Stimulated activated naive CD8-positive, alpha-beta T cell treated with anti-CD3 and anti-CD28 coated beads, Interleukin-15, Interleukin-2, amounts not matched to agents 100 ng/mL and 50 ng/mL, for 24 hours (primary cell): ENCODE measurements around the gene TOM1.

ENCODE experiments used
- H3K27ac Mint-ChIP-seq: one replicate; pipeline ENCODE4 v1.8.0; 2021; ENCODE audit warnings: mild to moderate bottlenecking, mixed read lengths
- H3K27me3 Mint-ChIP-seq: one replicate; pipeline ENCODE4 v1.8.0; 2021; ENCODE audit warnings: mixed read lengths
- H3K36me3 Mint-ChIP-seq: one replicate; pipeline ENCODE4 v1.8.0; 2021; ENCODE audit warnings: low read depth, mixed read lengths
- H3K4me1 Mint-ChIP-seq: one replicate; pipeline ENCODE4 v1.8.0; 2021; ENCODE audit warnings: low read depth, mixed read lengths
- H3K4me3 Mint-ChIP-seq: one replicate; pipeline ENCODE4 v1.8.0; 2021; ENCODE audit warnings: mild to moderate bottlenecking, mixed read lengths
- H3K9me3 Mint-ChIP-seq: one replicate; pipeline ENCODE4 v1.8.0; 2021; ENCODE audit warnings: mixed read lengths

TOM1 gene

DNA sequence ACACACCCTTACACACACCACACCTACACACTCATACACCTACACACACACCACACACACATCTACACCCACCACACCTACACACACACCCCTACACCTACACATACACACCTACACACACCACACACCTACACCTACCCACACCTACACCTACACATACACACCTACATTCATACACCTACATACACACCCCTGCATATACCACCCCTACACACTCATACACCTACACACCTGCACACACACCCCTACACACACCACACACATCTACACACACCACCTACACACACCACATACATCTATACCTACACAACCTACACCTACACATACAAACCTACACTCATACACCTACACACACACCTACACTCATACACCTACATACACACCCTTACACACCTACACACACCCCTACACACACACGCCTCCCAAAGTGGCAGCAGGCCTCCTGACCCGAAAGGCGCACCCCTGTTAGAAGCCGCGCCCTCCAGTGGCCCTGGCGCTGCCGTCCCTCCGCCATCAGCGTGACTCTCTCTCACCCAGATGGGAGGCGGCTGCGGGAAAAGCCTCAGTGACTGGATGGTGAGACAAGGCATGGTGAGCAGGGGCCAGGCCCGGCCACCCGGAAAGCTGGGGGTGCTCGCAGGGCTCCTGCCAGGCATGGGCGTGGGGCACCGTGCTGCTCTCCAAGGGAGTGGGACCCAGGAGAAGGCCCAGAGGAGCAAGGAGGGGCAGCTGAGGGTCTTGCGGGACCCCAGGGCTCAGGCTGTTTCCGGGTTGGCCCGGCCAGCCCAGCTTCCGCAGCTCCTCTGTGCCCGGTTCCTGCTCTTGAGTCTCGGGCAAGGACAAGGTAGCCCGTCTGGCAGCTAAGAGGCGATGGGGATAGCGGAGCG, 44.2 kb downstream of the TOM1 start:
- peaks cover 7% of the 10 kb centered on the region for H3K36me3 Mint-ChIP-seq
- no peaks in the 10 kb centered on the region for H3K27me3 Mint-ChIP-seq
- no peak overlapping the region for H3K4me3 Mint-ChIP-seq
- no peaks in the 10 kb centered on the region for H3K9me3 Mint-ChIP-seq
- H3K4me1 Mint-ChIP-seq = no peaks in the 10 kb centered on the region
- H3K27ac Mint-ChIP-seq = no peak overlapping the region

DNA sequence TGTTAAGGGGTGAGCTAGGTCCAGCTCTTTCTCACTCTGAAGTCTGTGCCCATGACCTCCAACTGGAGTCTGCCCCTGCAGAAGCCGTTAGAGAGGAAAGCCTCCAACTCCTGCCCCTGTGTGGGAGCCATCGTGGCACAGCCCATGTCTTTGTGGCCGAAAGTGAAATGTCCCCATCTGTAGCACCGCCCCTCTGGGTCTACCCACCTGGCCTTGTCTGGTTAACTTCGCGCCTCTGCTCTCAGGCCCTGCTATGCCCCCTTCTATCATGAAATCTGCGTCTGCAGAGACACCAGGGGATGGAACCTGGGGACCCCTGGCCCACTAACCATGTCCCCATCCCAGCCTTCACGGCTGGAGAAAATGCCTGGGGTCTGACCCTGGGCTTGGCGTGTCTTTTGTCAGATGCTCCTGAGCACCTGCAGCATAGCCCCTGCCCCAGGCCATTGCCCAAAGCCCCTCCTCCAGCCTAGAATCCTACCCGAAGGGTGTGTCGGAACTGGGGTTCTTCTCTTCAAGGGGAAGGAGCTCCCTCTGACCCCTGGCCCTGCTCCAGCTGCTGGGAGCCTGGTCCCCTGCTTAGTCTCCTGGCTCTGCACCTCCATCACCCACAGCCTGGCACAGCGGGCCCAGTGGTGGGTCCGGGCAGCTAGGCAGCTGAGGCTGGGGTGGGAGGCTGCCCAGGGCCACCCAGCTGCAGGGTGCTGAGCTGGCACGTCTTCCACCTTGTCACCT, 45.4 kb downstream of the TOM1 start:
- H3K27ac Mint-ChIP-seq = no peak overlapping the region
- peaks cover under 1% of the 10 kb centered on the region for H3K4me1 Mint-ChIP-seq
- H3K36me3 Mint-ChIP-seq = peaks cover 2% of the 10 kb centered on the region
- no peaks in the 10 kb centered on the region for H3K27me3 Mint-ChIP-seq
- no peaks in the 10 kb centered on the region for H3K9me3 Mint-ChIP-seq
- no peak overlapping the region for H3K4me3 Mint-ChIP-seq

DNA sequence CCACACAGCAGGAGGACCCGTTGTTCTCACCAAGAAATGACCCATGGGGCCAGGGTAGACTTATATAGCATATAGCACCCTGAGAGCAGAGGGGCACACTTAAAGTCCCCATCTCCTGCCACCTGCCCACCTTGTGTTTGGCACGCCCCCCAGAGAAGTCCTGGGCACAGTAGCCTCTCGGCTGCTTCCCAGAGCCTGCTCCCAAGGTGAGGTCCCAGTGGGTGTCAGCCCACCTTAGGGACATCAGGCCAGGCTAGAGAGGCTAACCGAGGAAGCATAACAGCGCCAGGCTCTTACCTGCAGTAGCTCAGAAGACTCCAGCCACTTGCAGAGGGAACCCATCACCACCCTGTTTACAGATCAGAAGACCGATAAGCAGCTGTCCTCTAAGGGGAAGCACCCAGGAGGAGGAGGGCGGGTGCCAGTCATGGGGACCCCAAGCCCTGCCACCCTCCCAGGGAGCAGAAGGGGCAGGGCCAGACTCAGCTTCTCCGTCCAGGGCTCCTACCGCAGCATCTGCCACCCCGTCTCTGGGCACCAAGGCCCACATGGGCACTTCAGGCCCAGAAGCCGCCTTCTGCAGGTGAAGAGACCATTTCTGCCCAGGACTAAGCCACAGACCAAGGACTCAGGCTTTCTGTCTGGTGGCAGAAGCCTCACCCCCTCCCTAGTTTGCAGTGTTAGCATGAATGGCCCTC, 46.3 kb downstream of the TOM1 start:
- Mint-ChIP-seq H3K27ac (no peak overlapping the region), H3K4me3 (no peak overlapping the region), H3K36me3 (no peaks in the 10 kb centered on the region), H3K4me1 (peaks cover 8% of the 10 kb centered on the region), H3K9me3 (no peaks in the 10 kb centered on the region), H3K27me3 (no peaks in the 10 kb centered on the region)

DNA sequence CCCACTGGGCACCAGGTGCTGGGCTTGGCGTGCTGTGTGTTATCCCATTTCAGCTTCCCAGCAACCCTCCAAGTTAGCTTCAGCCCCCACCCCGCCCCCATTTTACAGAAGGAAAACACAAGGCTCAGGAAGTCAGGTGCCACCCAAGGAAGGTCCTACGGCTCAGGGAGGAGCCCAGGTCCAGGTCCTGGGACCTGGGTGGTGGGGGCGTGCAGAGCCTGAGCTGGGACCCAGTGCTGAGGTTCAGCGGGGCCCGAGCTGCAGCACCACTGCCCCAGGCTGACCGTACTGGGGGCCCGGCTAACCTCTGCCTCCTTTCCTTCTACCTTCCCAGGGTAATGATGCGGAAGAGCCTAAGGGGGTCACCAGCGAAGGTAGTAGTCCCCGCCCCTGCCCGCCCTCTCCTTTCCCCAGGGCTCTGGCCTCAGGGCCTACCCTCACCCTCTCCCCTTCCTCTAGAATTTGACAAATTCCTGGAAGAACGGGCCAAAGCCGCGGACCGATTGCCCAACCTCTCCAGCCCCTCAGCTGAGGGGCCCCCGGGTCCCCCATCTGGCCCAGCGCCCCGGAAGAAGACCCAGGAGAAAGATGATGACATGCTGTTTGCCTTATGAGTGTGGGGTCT, 47.0 kb downstream of the TOM1 start:
- Mint-ChIP-seq H3K4me3 (no peak overlapping the region), H3K36me3 (no peaks in the 10 kb centered on the region), H3K4me1 (peaks cover 15% of the 10 kb centered on the region), H3K27ac (no peak overlapping the region), H3K27me3 (peaks cover 7% of the 10 kb centered on the region), H3K9me3 (no peaks in the 10 kb centered on the region)

DNA sequence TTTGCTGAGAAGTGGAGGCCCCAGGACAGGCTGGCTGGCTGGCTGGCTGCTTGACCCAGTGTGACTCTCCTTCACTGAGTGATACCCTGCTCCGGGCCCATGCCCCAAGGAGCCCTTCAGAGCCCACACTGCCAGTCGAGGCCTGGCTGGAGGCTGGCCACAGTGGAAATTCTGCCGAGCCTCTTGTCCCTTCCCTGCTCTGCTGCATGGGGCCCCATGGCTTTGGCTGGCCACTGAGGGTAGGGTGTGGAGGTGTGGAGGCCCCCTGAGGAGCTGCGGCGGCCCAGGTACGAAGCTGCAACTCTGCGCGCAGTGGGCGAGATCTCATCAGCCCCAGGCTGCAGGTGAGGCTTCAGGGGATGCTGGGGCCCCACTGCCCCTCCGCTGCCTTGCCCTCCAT, 47.8 kb downstream of the TOM1 start:
- Mint-ChIP-seq H3K36me3 (no peaks in the 10 kb centered on the region), H3K27ac (no peak overlapping the region), H3K9me3 (no peaks in the 10 kb centered on the region), H3K4me3 (no peak overlapping the region), H3K27me3 (peaks cover 7% of the 10 kb centered on the region), H3K4me1 (peaks cover 23% of the 10 kb centered on the region)

DNA sequence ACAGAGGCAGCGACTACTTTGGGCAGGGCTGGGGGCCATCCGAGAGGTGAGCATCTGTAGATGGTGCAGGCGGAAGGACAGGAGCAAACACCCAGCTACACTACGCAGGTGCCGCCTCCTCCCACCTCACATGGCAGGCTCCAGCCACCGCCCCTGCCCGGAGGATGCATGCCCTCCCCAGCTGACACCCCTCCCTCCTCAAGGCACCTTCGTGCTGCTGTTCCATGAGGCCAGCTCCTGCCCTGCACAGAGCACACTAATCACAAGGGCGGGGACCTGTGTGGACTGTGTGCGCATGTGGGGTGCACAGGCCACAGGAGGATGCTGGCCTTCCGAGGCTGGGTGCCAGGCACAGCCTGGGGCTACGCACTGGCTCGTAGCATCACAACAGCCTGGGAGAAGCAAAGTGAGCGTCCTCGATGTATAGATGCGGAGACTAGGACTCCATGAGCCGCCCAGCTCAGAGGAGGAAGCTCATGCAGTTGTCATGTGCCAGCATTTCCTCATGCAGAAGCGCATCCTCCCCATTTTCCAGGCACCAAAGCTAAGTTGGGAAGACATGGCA, 48.4 kb downstream of the TOM1 start:
- Mint-ChIP-seq H3K9me3 (no peaks in the 10 kb centered on the region), H3K36me3 (no peaks in the 10 kb centered on the region), H3K27me3 (peaks cover 7% of the 10 kb centered on the region), H3K4me1 (peaks cover 29% of the 10 kb centered on the region), H3K27ac (no peak overlapping the region), H3K4me3 (no peak overlapping the region)

DNA sequence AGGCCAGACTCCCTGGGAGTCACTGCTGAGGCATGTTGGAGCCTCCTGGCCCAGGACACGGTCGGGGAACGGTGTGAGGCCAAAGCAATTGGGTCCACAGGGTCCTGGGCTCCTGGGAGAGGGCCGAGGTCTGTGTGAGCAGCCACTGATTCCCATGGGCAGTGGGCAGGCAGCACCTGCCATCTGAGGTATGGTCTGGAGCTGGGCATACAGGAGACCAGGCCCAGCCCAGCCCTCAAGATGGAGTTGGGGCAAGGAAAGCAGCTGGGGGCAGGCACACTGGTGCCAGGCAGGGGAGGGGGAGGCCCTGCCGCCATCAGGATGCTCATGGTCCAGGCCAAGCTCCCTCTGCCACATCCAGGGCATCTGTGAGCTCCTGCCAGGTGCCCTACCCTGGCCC, 49.0 kb downstream of the TOM1 start:
- Mint-ChIP-seq H3K27me3 (peaks cover 7% of the 10 kb centered on the region), H3K4me1 (peaks cover 33% of the 10 kb centered on the region), H3K36me3 (no peaks in the 10 kb centered on the region), H3K9me3 (no peaks in the 10 kb centered on the region), H3K27ac (no peak overlapping the region), H3K4me3 (no peak overlapping the region)

DNA sequence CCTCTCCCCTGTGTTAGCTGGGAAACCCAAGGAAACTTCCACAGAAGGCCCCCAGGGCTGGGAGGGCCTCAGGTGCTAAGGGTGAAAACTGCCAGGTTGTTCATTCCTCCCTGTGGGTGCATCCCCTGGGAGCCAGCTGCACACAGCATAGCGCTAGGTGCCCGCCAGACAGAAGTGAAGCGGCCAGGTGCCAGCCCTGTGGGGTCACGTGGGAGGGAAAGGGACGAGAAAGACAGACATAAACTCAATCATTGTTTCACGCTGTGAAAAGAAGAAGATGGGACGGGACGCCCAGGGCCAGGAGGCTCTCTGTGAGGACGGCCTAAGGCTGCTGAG, 49.6 kb downstream of the TOM1 start:
- Mint-ChIP-seq H3K4me3 (no peak overlapping the region), H3K36me3 (no peaks in the 10 kb centered on the region), H3K9me3 (no peaks in the 10 kb centered on the region), H3K27me3 (peaks cover 7% of the 10 kb centered on the region), H3K4me1 (peaks cover 33% of the 10 kb centered on the region), H3K27ac (no peak overlapping the region)

DNA sequence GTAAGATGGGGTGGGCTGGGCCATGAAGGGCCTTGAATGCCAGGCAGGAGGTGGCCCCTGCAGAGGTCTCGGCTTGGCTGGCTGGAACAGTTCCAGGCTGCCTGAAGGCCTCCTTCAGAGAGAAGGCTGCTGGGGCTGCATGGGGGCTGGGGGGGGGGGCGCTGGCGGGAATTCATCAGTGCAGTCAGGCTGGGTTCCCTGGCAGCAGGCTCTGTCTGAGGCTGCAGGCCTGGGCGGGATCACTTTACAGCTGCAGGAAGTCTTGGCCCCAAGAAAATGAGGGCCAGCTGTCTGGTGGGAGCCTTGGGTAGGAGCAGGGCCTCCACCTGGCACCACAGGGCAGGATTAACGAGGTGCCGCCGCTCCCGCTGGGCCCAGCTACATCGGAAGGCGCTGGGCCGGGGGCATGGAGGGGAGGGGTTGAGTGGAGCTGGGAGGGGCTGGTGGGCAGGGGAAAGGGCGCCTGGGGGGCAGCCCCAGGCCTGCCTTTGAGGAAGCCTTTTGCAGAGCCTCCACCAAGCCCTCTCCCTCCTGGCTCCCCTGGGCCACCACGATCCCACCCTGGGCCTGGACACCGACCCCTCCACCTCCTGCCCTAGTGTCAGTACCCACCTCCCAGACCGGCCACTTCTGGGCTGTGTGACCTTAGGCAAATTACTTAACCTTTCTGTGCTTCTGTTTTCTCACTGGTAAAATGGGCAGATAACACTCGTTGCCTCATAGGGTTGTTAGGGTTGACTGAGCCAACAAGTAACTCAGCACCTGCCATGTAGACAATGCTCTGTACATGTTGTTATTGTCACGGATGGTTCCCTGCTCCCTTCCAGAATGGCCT, 50.2 kb downstream of the TOM1 start:
- Mint-ChIP-seq H3K4me3 (no peak overlapping the region), H3K4me1 (peaks cover 33% of the 10 kb centered on the region), H3K27ac (peak overlapping the region; percentile 58), H3K27me3 (peaks cover 7% of the 10 kb centered on the region), H3K36me3 (no peaks in the 10 kb centered on the region), H3K9me3 (no peaks in the 10 kb centered on the region)

DNA sequence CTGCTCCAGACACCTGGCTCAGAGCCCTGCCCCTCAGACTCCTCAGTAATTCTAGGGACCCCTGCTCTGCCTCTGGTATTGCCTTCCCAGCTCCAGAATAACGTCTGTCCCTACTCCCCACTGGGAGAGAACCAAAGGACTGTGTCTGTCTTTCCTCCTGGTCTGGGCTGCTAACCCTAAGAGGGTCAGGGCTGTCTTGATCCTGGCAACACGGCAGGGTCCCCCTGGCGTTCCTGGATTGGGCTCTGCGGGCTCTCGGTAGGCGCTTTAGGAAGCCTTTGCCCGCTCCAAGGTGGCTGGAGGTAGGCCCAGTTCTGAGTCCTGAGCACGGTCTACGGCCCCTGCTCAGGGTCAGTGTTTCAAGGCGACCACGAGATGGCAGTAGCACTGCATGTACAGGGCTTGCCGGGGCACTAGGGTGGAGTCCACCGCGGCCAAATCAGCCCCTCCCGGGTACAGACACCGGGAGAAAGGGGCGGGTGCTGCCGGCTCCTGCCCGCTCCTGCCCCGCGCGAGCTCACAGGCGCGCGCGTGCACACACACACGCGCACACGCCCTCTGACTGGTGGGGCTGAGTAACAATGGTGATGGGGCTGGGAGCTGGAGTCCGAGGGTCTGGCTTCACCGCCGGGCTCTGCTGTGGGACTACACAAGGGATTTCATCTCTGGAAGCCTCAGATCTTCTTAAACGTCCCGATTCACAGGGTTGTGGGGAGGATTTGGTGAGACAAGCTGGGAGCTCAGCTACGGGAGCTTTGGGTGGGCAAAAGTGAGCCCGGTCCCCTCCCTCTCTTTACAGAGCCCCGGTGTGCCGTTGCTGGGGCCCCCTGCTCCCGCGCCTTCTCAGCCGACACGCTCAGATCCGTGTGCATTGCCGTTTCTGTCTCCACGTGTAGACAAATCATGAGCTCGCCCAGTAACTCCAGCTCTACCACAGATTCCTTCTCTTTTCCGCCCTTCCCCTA, 51.1 kb downstream of the TOM1 start:
- no peaks in the 10 kb centered on the region for H3K36me3 Mint-ChIP-seq
- H3K4me1 Mint-ChIP-seq = peaks cover 33% of the 10 kb centered on the region
- H3K27ac Mint-ChIP-seq = peak overlapping the region; percentile 82
- H3K9me3 Mint-ChIP-seq = no peaks in the 10 kb centered on the region
- peaks cover 7% of the 10 kb centered on the region for H3K27me3 Mint-ChIP-seq
- peak overlapping the region; percentile 80 for H3K4me3 Mint-ChIP-seq

DNA sequence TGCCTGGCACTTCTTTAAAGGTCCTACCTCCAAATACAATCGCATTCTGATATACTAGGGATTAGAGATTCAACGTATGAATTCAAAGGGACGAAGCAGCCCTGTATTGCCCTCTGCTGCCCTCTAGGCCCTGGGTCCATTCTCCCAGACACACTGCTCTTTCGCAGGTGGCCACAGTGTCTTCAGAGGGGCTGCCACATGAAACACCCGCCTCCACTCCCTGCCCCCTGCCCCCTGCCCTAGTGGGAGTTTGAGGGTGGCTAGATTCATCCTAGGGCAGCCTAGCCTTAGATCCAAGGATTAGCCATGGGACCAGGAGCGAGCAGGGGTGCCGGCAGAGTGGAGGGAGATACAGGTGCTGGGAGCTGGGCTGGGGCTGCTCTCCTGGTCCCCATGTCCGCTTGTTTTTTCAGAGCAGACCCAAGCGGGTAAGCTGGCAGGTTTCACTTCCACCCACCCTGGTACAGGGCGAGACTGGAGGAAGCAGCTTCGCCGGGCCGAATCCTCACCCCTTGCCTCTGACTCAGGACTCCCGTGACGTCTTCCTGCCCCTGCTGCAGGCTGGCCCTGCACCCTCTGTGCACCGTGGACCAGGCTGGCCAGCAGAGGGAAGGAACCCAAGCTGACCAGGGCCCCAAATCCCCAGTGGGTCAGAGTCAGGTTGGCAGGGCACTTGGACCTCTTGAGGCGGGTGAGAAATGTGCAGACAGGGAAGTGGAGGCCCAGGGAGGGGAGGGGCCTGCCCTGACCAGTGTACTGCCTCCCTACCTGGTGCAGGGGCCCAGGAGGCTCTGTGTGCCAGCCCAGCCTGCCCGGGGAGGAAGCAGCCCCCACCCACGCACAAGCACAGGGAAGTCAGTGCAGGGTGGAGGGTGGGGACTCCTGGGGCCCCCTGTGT, 52.8 kb downstream of the TOM1 start:
- Mint-ChIP-seq H3K4me3 (peak overlapping the region; percentile 80), H3K4me1 (peaks cover 33% of the 10 kb centered on the region), H3K9me3 (no peaks in the 10 kb centered on the region), H3K36me3 (no peaks in the 10 kb centered on the region), H3K27ac (peak overlapping the region; percentile 93), H3K27me3 (peaks cover 7% of the 10 kb centered on the region)

DNA sequence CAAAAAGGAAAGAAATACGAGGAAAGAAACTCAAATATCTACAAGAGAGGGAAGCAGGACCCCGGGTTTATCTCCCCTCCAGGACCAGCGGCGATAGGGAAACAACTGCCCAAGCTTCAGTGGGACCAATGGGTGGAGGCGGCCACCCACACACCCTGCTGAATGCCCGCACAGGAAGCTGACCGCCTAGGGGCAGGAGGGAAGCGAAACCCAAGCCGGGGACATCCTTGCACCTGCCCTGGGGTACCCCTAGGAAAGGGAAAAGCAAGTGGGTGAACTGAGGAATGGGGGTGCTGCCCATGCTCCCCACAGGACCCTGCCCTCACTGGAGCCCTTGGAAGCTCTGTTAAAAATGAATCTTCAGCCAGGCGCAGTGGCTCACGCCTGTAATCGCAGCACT, 53.6 kb downstream of the TOM1 start:
- Mint-ChIP-seq H3K27me3 (peaks cover 7% of the 10 kb centered on the region), H3K4me3 (no peak overlapping the region), H3K9me3 (no peaks in the 10 kb centered on the region), H3K36me3 (no peaks in the 10 kb centered on the region), H3K27ac (peak overlapping the region; percentile 93), H3K4me1 (peaks cover 33% of the 10 kb centered on the region)
